Retinal pigment epithelial cell (primary cell): ENCODE measurements around the gene MIDN.

Source experiments
- DNase-seq: peaks from one replicate; pipeline ENCODE4 v3.0.0-alpha.2; 2010; ENCODE audit warnings: low read depth
- H3K4me3 ChIP-seq: 2 replicates; pipeline ENCODE4 v1.5.1; 2011; ENCODE audit warnings: mild to moderate bottlenecking, low read length, control low read depth, moderate library complexity
- TF ChIP-seq, protein P1 (sequence below): conservative IDR thresholded peaks from 2 replicates; pipeline ENCODE4 v1.5.1; 2011; ENCODE audit warnings: low read depth, low read length, control low read depth, inconsistent platforms

MIDN gene

DNA sequence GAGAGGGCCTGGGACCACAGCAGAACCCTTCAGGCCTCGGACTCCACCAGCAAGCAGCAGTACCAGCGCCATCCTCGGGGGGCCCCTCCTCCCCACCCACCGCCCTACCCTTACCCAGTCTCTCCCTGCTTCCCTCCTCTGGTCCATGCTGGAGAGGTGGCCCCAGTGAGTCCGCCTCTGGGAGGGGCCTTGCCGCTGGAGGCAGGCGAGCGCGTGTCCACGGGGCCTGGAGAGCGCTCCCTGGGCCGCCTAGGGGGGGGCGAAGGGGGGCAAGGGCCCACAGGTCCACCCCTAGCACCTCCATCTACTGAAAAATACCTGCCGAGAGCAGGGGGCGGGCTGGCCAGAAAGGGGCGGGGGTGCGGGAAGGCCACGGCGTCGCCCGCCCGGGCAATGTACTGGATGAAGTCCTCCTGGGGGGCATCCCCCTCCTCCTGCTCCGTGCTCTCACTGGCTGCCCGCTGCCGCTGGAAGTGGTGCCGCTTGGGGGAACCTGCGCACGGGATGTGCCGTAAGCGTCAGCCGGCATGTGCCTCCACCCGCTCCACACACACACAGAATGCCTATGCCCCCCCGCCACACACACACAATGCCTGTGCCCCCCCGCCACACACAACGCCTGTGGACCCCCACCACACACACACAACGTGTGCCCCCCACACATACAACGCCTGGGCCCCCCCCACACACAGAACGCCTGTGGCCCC, 17.4 kb upstream of the MIDN start:
- TF ChIP-seq, protein P1, sequence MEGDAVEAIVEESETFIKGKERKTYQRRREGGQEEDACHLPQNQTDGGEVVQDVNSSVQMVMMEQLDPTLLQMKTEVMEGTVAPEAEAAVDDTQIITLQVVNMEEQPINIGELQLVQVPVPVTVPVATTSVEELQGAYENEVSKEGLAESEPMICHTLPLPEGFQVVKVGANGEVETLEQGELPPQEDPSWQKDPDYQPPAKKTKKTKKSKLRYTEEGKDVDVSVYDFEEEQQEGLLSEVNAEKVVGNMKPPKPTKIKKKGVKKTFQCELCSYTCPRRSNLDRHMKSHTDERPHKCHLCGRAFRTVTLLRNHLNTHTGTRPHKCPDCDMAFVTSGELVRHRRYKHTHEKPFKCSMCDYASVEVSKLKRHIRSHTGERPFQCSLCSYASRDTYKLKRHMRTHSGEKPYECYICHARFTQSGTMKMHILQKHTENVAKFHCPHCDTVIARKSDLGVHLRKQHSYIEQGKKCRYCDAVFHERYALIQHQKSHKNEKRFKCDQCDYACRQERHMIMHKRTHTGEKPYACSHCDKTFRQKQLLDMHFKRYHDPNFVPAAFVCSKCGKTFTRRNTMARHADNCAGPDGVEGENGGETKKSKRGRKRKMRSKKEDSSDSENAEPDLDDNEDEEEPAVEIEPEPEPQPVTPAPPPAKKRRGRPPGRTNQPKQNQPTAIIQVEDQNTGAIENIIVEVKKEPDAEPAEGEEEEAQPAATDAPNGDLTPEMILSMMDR = no peak
- no peak overlapping the region for H3K4me3 ChIP-seq

DNA sequence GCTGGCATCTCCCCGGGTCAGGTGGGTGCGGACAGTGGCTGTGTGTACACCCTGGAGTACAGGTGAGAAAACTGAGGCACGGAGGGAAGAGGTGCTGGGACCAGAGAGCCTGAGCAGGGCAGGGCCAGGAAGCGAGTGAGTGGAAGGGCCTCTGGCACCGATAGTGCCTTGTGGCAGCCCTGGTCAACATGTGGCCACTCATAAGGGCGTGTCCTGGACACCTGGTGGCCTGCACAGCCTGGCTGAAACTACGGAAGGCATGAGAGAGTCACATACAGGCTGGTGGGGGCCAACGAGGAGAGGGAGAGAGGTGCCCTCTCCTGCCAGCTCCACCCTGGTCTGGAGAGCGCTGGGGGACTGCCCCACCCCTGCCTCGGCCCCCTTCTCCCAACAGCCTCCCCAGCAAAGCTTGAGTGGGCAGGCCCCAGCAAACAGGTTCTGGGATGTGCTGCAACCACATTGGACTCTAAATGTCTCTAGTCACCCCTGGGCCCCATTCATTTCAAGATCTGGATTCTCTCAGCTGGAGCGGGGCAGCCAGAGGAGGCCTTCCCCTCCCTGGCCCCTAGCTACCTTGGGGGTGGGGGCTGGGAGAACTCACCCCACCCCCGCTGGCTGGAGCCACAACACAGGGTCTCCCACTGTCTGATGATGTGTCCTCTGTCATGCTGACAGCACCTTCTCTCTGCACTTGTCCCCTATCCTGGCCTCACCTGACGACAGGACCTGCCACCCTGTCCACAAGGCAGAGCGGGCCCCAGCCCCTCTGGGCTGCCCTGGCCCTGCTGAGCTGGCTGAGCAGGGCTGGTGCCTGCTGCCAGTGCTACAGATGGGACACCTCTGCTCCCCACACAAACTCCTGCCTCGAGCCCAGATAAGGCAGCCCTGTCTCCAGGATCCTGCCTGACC, 16.4 kb upstream of the MIDN start:
- DNase-seq = no peak
- TF ChIP-seq, protein P1 = no peak
- H3K4me3 ChIP-seq = no peak overlapping the region

More for the DNA sequence above, 17.4 kb upstream of the MIDN start:
- no peak for DNase-seq

DNA sequence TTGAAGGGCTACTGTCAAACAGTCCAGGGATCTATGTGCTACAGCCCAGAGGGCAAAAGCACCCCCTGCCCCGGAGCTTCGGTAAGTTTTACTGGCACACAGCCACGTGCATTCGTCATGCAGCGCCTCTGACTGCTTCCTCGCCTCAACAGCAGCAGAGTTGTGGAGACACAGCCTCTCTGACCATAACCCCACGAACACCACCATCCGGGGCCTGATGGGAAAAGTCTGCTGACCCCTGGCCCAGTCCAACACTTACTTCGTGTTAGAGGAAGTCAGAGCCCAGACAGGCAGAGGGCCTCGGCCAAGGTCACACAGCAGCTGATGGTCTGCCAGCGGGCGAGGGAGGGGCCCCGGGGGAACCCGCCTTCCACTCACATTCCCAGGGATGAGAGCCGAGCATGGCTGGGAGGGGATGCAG, 15.7 kb upstream of the MIDN start:
- TF ChIP-seq, protein P1 = no peak
- no peak overlapping the region for H3K4me3 ChIP-seq
- no peak for DNase-seq

DNA sequence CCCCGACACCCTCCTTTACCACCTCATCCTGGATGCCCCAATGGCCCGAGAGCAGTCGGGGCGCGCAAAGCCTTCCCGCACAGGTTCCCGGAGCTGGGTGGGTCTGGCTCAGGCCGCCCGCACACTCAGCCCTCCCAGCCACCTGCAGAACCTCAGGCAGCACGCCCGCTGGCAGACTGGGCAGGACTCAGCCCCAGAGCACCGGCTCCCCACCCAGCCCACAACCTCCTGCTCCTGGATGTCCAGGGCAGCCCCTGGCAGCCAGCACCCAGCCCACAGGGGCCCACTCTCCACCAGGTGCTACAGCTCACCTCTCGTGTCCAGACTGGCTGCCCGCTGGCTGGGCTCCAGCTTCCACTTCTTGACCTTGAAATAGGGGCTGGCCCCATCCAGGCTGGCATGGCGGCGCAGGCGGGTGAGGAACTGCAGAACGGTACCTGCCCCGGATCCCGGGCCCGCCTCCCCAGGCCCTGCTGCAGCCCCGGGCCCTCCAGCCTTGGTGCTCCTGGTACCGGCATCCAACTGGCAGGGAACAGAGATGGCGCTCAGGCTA, 15.2 kb upstream of the MIDN start:
- no peak overlapping the region for H3K4me3 ChIP-seq
- DNase-seq = no peak
- TF ChIP-seq, protein P1 = no peak

DNA sequence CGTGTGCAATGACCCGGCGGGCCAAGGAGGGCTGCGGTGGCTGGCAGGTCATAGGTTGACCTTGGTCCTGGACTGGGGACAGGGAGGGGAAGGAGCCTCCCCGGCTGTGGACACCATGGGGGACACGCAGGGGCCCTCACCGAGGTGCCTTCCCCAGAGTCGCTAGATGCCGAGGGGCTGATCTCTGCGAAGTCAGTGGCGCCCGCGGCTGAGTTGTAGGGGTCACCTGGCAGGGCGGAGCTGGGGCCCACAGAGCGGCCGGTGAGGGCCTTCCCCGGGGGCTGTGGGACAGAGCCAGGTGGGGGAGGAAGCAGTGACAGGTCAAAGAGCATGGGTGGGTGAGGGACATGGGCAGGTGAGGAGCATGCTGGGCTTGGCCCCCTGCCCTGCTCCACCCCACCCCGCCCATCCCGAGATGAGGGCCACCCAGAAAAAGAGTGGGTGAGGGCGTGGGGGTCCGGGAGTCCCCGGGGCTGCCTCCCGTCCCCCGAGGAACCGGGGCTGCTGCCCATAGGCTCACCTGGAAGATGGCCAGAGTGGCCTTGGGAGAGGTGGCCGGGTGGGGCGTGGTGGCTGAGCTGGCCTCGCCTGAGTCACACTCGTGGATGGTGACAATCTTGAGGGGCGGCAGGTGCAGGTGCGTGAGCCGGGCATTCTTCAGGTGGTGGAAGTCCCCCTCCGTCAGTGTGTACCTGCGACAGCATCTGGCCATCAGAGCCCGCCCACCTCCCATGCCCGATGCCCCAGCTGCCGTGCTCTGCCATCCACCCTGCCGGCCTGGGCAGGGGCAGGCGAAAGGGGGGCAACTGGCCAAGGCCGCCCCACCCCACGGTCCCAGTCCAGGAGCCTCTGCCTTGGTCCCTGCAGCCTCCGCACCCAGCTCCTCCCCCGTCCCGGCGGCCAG, 14.1 kb upstream of the MIDN start:
- H3K4me3 ChIP-seq = no peak overlapping the region
- TF ChIP-seq, protein P1 = no peak
- no peak for DNase-seq

DNA sequence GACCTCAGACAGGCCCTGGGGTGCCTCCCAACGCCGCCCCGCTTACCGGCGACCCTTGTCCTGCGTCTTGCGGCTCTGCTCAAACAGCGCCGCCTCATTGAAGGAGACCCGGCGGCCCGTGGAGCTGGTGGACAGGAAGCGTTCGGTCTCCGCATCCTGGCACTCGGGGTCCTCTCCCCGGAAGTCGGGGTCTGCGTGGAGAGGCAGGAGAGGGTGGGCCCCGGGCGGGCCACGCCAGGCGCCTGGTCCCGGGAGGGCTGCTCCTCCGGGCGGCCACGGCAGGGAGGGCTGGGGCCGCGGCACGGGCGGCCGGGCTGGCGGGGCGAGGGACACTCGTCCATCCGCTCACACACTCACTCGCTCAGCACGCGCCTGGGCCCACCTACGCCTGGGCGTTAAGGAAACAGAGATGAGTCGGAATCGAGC, 13.4 kb upstream of the MIDN start:
- no peak for DNase-seq
- no peak overlapping the region for H3K4me3 ChIP-seq
- TF ChIP-seq, protein P1 = no peak
